HG02623 (cell line): ENCODE data around the gene PDGFA.

Experiments
- ATAC-seq: cut with Tn5 transposase; IDR thresholded peaks from one replicate; pipeline ENCODE4 v1.9.1; 2021; ENCODE audit warnings: moderate library complexity; ENCODE audit not compliant: unreplicated experiment

PDGFA gene

DNA sequence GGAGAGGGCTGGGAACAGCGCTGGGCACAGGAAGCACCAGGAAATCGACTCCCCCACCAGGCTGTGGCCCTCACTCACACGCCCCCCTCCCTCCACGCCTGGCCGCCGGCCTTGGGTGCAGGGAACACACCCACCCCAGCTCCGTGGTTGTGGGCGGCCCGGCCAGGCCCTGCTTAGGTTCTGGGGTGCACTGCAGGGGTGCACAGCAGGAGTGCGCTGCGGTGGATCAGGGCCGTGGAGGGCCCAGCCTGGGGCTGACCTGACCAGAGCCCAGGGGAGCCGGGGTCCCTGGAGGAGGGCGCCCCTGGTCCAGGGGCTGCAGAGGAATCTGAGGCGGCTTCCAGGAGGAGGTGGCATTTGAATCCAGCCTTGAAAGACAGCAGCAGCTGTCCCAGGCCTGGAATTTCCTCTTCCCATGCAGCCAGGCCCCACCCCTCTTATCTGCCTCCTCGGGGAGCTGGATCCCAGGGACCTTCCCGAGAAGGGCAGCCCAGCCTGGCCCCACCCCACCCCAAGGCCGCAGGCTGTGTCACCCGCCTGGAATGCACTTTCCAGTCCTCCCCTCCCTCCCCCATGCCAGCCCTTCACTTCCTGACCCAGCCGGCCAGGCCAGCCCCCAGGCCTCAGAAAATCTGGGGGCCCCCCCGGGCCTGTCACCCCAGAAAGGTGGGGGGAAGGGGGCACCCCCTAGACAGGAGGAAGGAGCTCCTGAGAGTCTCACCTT, 18.4 kb upstream of the PDGFA start:
- no peak for ATAC-seq

DNA sequence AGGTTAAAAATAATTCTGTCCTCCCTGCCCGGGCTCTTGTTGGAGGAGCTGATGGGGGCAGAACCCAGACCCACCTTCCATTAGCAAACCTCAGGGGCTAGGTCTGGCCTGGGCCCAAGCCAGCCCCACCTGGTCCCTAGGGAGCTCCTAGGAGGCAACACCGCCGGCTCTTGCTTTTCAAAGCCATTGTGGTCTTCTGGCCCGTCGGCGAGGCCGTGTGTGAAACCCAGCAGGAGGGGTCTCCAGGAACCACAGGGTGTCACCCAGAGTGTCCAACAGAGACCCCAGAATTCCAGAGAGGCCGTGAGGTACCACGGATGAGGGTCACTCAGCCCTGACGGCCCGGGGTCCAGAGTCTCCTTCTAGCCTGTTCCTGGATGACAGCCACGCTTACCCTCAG, 16.6 kb upstream of the PDGFA start:
- no peak for ATAC-seq

DNA sequence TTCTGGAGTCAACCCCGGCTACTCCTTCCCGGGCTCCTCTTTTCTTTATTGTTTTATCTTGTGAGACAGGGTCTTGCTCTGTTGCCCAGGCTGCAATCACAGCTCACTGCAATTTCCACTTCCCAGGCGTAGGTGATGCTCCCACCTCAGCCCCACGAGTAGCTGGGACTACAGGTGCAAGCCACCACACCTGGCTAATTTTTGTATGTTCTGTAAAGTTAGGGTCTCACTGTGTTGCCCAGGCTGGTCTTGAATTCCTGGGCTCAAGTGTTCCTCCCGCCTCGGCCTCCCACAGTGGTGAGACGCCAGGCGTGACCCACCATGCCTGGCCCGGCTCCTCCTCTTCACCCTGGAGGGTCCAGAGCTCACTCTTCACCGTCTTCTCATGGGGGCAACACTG, 15.3 kb upstream of the PDGFA start:
- no peak for ATAC-seq

- no peak for ATAC-seq
Observed at GRCh38 chr7:534075-534474, 14.4 kb upstream of the PDGFA start.

DNA sequence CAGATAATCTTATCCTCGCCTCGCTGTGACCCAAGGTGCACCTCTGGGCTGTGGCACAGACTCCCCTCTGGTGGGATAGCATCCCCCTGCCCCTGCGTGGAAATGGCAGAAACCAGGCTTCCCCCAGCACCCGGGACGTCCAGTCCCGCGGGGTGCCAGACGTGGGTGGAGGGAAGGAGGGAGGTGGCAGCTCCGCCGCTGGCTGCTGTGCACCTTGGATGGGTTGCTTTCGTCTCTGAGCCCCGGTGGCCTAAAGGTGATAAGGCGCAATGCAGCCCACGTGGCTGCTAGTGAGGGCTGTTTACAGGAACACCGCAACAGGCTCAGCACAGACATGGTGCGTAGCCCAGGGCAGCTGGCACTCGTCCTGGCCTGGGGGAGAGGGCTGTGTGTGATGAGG, 13.6 kb upstream of the PDGFA start:
- no peak for ATAC-seq

- ATAC-seq, result no peak
Observed at GRCh38 chr7:532379-533143, 12.9 kb upstream of the PDGFA start.

- ATAC-seq, result no peak
Observed at GRCh38 chr7:531777-532176, 12.1 kb upstream of the PDGFA start.

GRCh38 chr7:528451-528850, 8.8 kb upstream of the PDGFA start:
- no peak for ATAC-seq

GRCh38 chr7:527723-528122, 8.1 kb upstream of the PDGFA start:
- no peak for ATAC-seq

GRCh38 chr7:526460-527034, 6.9 kb upstream of the PDGFA start:
- ATAC-seq, result no peak

DNA sequence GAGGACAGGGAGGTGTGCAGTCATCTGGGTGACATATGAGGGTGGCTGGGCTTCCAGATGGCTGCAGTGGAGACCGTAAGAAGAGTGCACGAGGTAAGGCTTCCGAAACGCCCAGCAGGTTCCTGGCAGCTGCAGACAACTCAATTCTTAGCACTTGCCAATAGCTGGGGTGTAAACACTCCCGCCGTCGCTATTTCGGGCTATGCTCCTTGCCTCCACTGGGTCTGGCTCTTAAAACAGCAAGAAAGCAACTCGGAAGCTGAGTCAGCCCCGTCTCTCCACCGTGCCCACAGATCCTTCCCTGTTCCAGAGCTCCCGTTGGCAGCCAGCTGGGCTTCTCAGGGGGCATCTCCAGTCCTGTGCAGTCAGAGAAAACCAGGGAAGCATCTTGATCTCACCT, 6.1 kb upstream of the PDGFA start:
- no peak for ATAC-seq

GRCh38 chr7:524800-525199, 5.2 kb upstream of the PDGFA start:
- ATAC-seq, result no peak

DNA sequence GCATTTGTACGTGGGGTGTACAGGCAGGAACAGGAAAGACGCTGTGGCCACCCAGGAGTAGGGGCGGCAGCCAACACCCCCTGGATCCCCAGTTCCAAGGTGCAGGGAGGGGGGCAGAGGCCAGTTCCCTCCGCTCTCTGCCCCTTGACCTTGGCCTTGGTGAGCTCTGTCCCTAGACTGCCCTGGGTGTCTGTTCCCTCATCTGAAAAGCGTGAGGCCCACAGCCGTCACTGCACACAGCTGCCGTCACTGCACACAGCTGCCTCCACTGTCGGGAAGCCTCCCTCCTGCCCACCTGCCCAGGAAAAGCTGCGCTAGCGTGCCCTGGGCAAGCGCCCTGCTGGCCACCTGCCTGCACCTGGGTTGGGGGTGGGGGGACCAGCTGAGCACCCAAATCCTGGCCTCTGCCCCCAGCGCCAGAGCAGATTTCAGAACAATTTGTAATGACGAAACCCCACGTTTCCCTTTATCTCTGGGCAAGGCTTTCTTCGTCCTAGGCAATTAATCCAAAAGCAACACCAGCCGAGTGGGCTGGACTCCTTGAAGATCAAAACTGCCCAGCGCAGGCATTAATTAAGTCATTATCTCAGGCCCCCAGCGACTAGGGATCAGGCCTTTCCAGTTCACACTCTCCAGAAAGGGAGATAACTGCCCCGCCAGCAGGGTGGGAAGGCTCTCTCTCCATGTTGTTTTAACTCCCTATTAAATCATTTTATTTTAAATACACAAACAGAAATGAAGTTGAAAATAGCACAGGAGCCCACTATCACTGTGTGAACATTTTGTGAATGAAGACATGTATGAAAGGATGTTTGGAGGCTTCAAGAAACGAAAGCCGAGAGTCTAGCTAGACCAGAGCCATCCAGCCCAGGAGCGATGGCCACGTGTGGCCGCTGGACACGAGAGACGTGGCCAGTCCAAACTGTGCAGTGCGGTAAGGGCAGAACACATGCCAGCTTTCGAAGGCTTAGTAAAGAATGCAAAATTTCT, 4.0 kb upstream of the PDGFA start:
- no peak for ATAC-seq

DNA sequence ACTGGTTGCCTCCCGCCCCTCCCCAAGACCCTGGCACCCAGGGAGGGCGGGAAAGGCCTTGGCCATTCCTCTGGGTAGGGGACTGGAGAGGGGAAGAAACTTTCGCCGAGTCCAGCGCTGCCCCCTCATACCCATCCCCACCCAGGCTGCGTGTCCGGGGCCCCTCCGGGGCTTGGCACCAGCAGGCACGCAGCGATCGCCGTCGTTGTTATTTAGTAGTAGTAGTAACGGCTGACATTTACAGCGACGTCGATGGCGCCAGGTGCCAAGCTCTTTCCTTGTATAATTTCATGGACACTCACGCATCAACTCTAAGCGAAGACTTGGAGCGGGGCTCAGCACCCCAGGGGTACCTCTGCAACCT, 3.3 kb upstream of the PDGFA start:
- ATAC-seq, result no peak

DNA sequence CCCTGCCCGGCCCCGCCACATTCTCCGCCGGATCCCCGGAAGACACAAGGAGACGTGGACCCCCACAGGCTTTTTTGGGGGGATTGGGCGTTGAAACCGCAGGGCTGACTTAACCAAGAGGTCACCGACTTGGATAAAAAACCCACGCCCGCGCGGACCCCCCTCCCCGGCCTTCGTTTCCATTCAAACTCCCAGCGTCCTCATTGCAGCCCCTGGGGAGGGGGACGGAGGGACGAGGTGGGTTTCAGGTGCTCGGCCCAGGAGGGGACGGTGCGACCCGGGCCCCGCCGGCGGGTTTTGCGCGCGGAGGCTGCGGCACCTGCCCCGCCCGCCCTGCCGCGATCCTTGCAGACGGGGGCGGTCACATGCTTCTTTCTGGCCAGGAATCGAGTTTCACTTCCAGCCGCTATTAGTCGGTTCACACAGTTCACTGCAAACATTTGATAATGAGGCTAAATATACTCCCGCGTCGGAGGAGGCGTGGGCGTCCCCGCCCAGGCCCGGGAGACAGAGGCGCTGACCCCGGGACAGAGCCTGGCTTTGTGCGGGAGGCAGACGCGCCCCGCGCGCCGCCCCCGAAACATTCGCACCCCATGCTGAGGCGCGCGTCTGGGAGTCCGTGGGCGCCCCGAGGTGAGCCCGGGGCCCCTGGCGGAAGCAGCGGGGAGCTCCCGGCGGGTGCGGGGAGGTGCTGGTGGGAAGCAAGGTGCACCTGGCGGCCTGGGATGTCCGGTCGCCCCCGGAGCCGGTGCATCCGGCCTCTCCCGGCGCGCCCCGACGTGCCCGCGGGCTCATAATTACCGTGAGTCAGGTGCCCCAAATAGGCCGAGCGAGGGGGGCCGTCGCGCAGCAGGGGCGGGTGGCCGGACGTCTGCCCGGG, 2.7 kb upstream of the PDGFA start:
- no peak for ATAC-seq

DNA sequence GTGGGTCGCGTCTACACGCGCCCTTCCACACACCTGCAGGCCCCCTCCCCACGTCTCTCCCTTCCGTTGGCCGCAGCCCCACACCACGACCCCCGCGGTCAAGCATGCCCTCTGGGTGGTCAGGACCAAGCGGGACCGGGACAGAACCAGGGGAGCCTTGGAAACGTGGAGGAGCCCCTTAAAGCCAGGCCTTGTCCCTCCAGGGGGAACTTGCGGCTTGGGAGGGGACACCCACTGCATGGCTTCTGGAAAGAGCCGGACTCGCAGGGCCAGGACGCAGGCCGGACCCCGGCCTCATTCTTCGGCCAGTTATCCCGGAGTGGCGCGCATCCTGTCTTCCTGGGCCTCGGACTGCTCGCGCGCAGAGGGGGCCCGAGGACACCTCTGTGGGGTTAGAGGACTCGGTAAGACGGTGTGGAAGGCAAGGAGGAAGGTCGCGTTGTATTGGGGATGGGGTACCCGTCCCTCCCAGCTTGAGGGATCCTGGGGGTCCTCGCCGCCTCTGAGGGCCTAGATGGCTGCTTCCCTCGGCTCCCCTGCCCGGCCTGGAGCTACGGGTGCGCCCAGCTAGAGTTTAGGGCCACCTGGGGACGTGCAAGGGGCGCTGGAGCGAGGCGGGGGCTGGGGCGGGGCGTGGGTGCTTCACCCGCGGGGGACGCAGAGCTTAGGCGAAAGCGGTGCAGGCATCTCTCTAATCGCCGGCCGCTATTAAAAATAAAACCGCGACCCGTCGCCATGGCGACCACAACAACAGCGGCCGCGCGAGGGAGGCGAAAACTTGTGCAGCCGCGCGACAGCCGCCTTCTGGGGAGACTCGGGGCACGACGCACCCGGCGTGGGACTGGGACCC, 1.8 kb upstream of the PDGFA start:
- ATAC-seq, result no peak

DNA sequence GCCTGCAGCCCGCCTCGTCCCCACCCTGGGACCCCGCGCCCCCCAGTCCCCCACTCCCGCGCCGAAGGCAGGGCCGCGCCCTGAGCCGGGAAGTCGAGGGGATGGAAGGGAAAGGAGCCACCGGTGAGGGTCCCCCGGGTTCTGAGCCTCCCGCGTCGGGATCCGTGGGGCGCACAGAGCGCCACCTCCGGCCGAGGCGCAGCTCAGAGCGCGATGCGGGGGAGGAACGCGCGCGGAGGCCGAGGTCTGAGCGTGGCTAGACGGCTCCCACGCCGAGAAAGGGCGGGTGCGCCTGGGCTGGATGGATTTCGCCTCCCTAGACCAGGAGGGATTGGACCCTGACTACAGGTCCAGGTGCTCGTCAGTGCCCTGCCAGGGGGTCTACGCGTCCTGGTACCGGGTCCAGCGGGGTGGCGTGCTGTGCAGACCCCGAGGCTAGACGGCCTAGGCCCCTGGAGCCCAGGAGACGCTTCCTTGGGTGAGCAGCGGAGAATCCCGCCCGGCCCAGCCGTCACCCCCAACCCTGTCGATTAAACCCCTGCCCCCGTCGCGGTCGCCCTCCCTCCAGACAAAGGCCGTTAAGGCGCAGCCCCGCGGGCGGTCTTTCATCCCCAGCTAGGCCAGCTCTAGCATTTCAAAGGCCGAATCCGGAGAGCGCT, 986 bp upstream of the PDGFA start:
- no peak for ATAC-seq

- no peak for ATAC-seq
Observed at GRCh38 chr7:518630-519483, 789 bp downstream of the PDGFA start.
